Memory B cell (primary cell): Measurements from ENCODE around the gene CHRM5.
"Not testable (repeated sequence)": the region's sequence is repeated elsewhere in the genome, so short reads cannot be mapped to it uniquely, and the experiment has no call there.

Source experiments
- ATAC-seq: fragments of 150-1000 bp; cut with Tn5 transposase; 2 replicates; pipeline ENCODE4 v1.10.0; 2021; ENCODE audit warnings: low read depth, mild to moderate bottlenecking, moderate library complexity
- DNase-seq, 2 donors: peaks; one replicate each; pipeline ENCODE4 v3.0.0; 2022; ENCODE audit warnings: low spot score in 2 of 2
- H3K27ac Mint-ChIP-seq: one replicate; pipeline ENCODE4 v1.8.0; 2022; ENCODE audit warnings: mild to moderate bottlenecking, moderate library complexity, mixed read lengths
- H3K27me3 Mint-ChIP-seq: one replicate; pipeline ENCODE4 v1.8.0; 2022; ENCODE audit warnings: mixed read lengths
- H3K36me3 Mint-ChIP-seq: one replicate; pipeline ENCODE4 v1.8.0; 2022; ENCODE audit warnings: mild to moderate bottlenecking, mixed read lengths
- H3K4me1 Mint-ChIP-seq: one replicate; pipeline ENCODE4 v1.8.0; 2022; ENCODE audit warnings: mixed read lengths
- H3K4me3 Mint-ChIP-seq: one replicate; pipeline ENCODE4 v1.8.0; 2022; ENCODE audit warnings: mild to moderate bottlenecking, moderate library complexity, mixed read lengths
- H3K9me3 Mint-ChIP-seq: one replicate; pipeline ENCODE4 v1.8.0; 2022; ENCODE audit warnings: mixed read lengths

The CHRM5 gene

DNA sequence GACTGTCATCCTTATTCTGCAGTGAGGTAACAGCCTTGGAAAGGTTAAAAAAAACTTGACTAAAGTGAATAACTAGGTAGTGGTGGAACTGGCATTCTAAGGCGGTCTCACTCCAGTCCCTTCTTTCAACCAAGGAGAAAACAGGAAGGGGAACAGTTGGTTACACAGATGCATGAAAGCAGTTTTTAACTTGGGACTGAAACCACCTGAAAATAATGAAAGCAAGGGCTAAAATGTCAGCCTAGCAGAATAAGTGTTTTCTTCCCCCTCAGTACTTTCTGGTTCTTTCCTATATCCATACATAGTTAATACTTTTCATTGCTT lies 71.5 kb downstream of the CHRM5 start:
- DNase-seq (no peak), ATAC-seq (no peak)
- Mint-ChIP-seq H3K36me3 (no peaks in the 10 kb centered on the region), H3K27ac (peak overlapping the region; percentile 87), H3K4me3 (peak overlapping the region; percentile 87), H3K9me3 (no peaks in the 10 kb centered on the region), H3K4me1 (peaks cover 18% of the 10 kb centered on the region), H3K27me3 (no peaks in the 10 kb centered on the region)

DNA sequence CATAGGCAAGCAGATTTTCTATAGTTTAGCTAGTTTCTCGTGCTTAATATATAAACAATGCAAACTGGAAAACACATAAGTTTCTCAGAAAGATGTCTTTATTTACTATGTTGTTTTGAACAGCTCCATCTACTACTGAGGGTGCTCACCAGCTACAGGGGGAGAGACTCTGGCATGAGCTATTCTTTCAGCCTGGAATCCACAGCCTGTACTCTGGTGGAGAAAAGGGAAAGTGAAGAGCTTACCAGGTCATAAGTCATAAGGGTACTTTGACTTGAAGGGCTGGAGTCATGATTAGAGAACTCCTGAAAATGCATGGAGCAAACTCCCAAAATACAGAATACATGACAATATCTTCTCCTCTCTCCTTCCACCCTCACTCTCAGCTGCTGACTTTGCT lies 75.1 kb downstream of the CHRM5 start:
- Mint-ChIP-seq H3K4me1 (peaks cover 11% of the 10 kb centered on the region), H3K36me3 (no peaks in the 10 kb centered on the region), H3K27me3 (no peaks in the 10 kb centered on the region), H3K9me3 (no peaks in the 10 kb centered on the region), H3K27ac (no peak overlapping the region), H3K4me3 (no peak overlapping the region)
- ATAC-seq (no peak), DNase-seq (no peak)

DNA sequence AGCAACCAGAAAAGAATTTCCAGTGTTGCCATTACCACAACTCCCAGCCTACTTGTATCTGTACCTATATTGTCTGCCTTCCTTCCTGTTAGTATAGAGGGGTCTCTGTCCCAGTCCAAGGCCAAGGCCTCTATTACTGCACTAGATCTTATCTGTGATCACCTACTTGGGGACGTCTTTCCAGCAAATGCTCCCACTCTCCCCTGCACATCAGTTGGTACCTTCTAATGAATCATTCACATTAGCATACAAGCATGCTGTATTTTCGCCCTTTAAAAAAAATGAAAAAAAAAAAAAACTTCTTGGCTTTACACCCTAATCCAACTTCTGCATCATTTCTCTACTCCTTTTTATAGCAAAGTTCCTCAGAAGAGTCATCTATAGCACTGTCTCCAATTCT lies 75.5 kb downstream of the CHRM5 start:
- H3K9me3 Mint-ChIP-seq: no peaks in the 10 kb centered on the region
- no peak overlapping the region for H3K27ac Mint-ChIP-seq
- DNase-seq (no peak), ATAC-seq (no peak)
- H3K4me3 Mint-ChIP-seq: no peak overlapping the region
- no peaks in the 10 kb centered on the region for H3K36me3 Mint-ChIP-seq
- H3K4me1 Mint-ChIP-seq: peaks cover 11% of the 10 kb centered on the region
- no peaks in the 10 kb centered on the region for H3K27me3 Mint-ChIP-seq

GRCh38 chr15:34046471-34047145 lies 78.3 kb downstream of the CHRM5 start:
- Mint-ChIP-seq H3K4me3 (no peak overlapping the region), H3K4me1 (no peaks in the 10 kb centered on the region), H3K36me3 (peaks cover 19% of the 10 kb centered on the region), H3K27me3 (no peaks in the 10 kb centered on the region), H3K27ac (no peak overlapping the region), H3K9me3 (peaks cover 18% of the 10 kb centered on the region)
- DNase-seq: no peak
- ATAC-seq: no peak

DNA sequence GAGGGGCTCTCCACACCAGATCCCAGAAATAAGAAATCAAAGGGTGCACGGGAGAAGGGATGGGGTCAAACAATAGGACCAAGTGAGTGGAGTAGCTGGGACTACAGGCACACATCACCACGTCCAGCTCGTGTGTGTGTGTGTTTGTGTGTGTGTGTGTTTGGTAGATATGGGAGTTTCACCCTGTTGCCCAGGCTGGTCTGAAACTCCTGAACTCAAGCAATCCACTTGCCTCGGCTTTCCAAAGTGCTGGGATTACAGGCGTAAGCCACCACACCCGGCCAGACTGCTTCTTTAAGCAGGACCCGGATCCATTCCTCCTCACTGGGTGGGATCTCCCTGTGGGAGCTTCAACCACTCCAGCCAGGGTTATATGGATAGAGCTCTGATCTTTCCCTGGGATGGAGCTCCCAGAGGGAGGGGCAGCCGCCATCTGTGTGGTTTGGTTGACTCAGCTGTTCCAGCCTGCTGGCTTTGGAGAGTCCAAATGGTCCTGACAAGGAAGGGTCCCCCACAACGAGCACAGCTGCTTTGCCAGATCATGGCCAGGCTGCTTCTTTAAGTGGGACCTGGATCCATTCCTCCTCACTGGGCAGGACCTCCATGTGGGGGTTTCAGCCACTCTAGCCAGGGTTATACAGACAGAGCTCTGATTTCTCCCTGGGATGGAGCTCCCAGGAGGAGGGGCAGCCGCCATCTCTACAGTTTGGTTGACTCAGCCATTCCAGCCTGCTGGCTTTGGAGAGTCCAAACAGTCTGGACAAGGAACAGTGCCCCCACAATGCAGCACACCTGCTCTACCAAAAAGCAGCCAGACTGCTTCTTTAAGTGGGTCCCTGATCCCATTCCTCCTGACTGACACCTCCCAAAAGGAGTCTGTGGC lies 79.8 kb downstream of the CHRM5 start:
- Mint-ChIP-seq H3K9me3 (peaks cover 22% of the 10 kb centered on the region), H3K27ac (no peak overlapping the region), H3K4me3 (no peak overlapping the region), H3K36me3 (peaks cover 22% of the 10 kb centered on the region), H3K27me3 (no peaks in the 10 kb centered on the region), H3K4me1 (no peaks in the 10 kb centered on the region)
- ATAC-seq (no peak), DNase-seq (no peak)

DNA sequence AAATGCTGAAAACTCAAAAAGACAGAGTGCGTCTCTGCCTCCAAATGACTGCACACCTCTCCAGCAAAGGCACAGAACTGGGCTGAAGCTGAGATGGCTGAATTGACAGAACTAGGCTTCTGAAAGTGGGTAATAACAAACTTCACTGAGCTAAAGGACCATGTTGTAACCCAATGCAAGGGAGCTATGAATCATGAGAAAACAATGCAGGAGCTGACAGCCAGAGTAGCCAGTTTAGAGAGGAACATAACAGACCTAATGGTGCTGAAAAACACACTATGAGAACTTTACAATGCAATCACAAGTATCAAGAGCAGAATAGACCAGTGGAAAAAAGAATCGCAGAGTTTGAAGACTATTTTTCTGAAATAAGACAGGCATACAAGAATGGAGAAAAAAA lies 80.8 kb downstream of the CHRM5 start:
- Mint-ChIP-seq H3K27me3 (no peaks in the 10 kb centered on the region), H3K4me1 (no peaks in the 10 kb centered on the region), H3K4me3 (no peak overlapping the region), H3K9me3 (peaks cover 22% of the 10 kb centered on the region), H3K27ac (no peak overlapping the region), H3K36me3 (peaks cover 22% of the 10 kb centered on the region)
- DNase-seq (no peak), ATAC-seq (no peak)

DNA sequence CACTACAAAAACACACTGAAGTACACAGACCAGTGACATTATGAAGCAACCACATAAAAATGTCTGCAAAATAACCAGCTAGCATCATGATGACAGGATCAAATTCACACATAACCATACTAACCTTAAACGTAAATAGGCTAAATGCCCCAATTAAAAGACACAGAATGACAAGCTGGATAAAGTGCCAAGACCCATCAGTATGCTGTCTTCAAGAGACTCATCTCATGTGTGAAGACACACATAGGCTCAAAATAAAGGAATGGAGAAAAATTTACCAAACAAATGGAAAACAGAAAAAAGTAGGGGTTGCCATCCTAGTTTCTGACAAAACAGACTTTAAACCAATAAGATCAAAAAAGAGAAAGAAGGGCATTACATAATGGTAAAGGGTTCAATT lies 82.1 kb downstream of the CHRM5 start:
- not testable (repeated sequence) for DNase-seq, ATAC-seq, H3K4me3 Mint-ChIP-seq, H3K4me1 Mint-ChIP-seq, H3K27ac Mint-ChIP-seq, H3K27me3 Mint-ChIP-seq
- Mint-ChIP-seq H3K9me3 (peaks cover 24% of the 10 kb centered on the region), H3K36me3 (peaks cover 22% of the 10 kb centered on the region)

DNA sequence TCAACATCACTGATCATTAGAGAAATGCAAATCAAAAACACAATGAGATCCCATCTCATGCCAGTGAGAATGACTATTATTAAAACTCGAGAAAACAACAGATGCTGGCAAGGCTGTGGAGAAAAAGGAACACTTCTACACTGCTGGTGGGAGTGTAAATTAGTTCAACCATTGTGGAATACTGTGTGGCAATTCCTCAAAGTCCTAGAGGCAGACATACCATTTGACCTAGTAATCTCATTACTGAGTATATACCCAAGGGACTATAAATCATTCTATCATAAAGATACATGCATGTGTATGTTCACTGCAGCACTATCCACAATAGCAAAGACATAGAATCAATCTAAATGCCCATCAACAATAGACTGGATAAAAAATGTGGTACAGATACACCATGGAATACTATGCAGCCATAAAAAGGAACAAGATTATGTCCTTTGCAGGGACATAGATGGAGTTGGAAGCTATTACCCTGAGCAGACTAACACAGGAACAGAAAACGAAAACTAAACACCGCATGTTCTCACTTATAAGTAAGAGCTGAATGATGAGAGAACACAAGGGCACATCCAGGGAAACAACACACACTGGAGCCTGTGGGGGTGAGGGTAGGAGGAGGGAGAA lies 85.9 kb downstream of the CHRM5 start:
- ATAC-seq (no peak), DNase-seq (no peak)
- no peak overlapping the region for H3K27ac Mint-ChIP-seq
- H3K27me3 Mint-ChIP-seq: no peaks in the 10 kb centered on the region
- H3K4me1 Mint-ChIP-seq: no peaks in the 10 kb centered on the region
- H3K9me3 Mint-ChIP-seq: peaks cover 23% of the 10 kb centered on the region
- peaks cover 21% of the 10 kb centered on the region for H3K36me3 Mint-ChIP-seq
- H3K4me3 Mint-ChIP-seq: no peak overlapping the region

DNA sequence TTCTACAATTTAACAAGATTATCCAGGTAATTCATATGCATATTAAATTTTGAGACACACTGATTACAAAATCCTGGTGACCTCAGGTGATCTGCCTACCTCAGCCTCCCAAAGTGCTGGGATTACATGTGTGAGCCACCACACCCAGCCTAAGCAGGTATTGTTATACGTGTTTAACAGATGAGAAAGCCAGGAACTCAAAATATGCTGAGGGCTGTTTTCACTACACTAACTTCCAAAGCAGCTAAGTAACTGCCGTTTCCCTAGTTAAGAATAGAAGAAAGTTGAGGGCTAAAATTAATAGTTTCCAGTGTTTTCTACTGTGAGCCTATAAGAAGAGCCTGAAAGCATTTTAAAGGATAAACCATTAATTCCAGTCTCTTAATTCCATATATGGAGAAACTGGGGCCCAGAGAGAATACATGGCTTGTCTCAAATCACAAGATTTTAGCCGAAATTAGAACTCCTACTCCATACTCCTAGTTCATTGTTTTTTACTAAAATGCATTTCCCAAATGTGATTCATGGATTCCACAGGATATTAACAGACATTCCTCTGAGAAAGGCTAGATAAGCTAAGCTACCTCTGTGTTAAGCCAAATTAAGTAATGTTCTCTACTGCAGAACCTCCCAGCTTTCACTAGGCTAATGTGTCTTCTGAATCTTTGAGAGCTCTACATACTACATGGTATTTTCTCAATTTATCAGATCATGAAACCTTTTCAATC lies 87.7 kb downstream of the CHRM5 start:
- H3K9me3 Mint-ChIP-seq: peaks cover 12% of the 10 kb centered on the region

GRCh38 chr15:34056911-34057310 lies 88.6 kb downstream of the CHRM5 start:
- H3K4me1 Mint-ChIP-seq: peaks cover 2% of the 10 kb centered on the region
- ATAC-seq (no peak), DNase-seq (no peak)
- H3K9me3 Mint-ChIP-seq: peaks cover 4% of the 10 kb centered on the region
- H3K4me3 Mint-ChIP-seq: no peak overlapping the region
- no peak overlapping the region for H3K27ac Mint-ChIP-seq
- no peaks in the 10 kb centered on the region for H3K27me3 Mint-ChIP-seq
- peaks cover 2% of the 10 kb centered on the region for H3K36me3 Mint-ChIP-seq

More for the DNA sequence above, 87.7 kb downstream of the CHRM5 start:
- Mint-ChIP-seq H3K27me3 (no peaks in the 10 kb centered on the region), H3K27ac (no peak overlapping the region), H3K4me3 (no peak overlapping the region), H3K4me1 (no peaks in the 10 kb centered on the region), H3K36me3 (peaks cover 9% of the 10 kb centered on the region)
- ATAC-seq: no peak
- no peak for DNase-seq

GRCh38 chr15:34059476-34059875 lies 91.2 kb downstream of the CHRM5 start:
- no peak overlapping the region for H3K4me3 Mint-ChIP-seq
- H3K27me3 Mint-ChIP-seq: no peaks in the 10 kb centered on the region
- H3K9me3 Mint-ChIP-seq: no peaks in the 10 kb centered on the region
- peaks cover 3% of the 10 kb centered on the region for H3K4me1 Mint-ChIP-seq
- no peak for DNase-seq
- no peaks in the 10 kb centered on the region for H3K36me3 Mint-ChIP-seq
- no peak for ATAC-seq
- no peak overlapping the region for H3K27ac Mint-ChIP-seq

- no peak for DNase-seq
- Mint-ChIP-seq H3K27ac (no peak overlapping the region), H3K9me3 (no peaks in the 10 kb centered on the region), H3K36me3 (no peaks in the 10 kb centered on the region), H3K4me3 (no peak overlapping the region), H3K27me3 (no peaks in the 10 kb centered on the region), H3K4me1 (peaks cover 3% of the 10 kb centered on the region)
- no peak for ATAC-seq
Observed at GRCh38 chr15:34059946-34060345, 91.6 kb downstream of the CHRM5 start.

- peak overlapping the region; percentile 67 for H3K27ac Mint-ChIP-seq
- ATAC-seq (no peak), DNase-seq (no peak)
- no peaks in the 10 kb centered on the region for H3K36me3 Mint-ChIP-seq
- H3K4me3 Mint-ChIP-seq: no peak overlapping the region
- H3K4me1 Mint-ChIP-seq: peaks cover 3% of the 10 kb centered on the region
- H3K9me3 Mint-ChIP-seq: no peaks in the 10 kb centered on the region
- no peaks in the 10 kb centered on the region for H3K27me3 Mint-ChIP-seq
Observed at GRCh38 chr15:34064438-34064837, 96.1 kb downstream of the CHRM5 start.

DNA sequence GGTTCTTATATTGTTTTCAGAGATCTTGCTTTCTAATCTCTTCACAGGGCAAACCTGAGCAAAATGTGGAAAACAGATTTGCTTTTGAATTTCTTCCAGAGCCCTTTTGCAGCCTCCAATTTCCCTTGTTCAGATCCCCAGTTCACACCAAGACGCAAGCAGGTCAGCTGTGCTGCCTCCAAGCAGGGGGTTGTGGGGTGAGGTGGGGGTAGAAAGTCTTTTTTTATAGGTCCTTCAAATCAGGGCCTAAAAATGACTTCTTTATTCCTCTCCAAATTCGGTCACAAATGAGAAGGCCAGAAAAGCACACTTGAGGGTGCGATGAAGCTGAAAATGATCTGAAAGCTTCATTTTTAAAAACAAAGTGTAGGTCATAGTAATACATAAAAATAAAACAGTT lies 97.0 kb downstream of the CHRM5 start:
- Mint-ChIP-seq H3K27ac (no peak overlapping the region), H3K4me3 (no peak overlapping the region), H3K36me3 (no peaks in the 10 kb centered on the region)

More for the DNA sequence above, 97.0 kb downstream of the CHRM5 start:
- ATAC-seq (no peak), DNase-seq (no peak)
- H3K9me3 Mint-ChIP-seq: no peaks in the 10 kb centered on the region
- no peaks in the 10 kb centered on the region for H3K27me3 Mint-ChIP-seq
- peaks cover 3% of the 10 kb centered on the region for H3K4me1 Mint-ChIP-seq
